Stimulated activated CD8-positive, alpha-beta memory T cell treated with anti-CD3 and anti-CD28 coated beads, Interleukin-15, amount 100 ng/mL, for 24 hours (primary cell): ENCODE data around the gene SMARCD3.

ENCODE experiments used
- DNase-seq: peaks from one replicate; pipeline ENCODE4 v3.0.0-alpha.2; 2020; ENCODE audit warnings: low read depth

SMARCD3 gene

DNA sequence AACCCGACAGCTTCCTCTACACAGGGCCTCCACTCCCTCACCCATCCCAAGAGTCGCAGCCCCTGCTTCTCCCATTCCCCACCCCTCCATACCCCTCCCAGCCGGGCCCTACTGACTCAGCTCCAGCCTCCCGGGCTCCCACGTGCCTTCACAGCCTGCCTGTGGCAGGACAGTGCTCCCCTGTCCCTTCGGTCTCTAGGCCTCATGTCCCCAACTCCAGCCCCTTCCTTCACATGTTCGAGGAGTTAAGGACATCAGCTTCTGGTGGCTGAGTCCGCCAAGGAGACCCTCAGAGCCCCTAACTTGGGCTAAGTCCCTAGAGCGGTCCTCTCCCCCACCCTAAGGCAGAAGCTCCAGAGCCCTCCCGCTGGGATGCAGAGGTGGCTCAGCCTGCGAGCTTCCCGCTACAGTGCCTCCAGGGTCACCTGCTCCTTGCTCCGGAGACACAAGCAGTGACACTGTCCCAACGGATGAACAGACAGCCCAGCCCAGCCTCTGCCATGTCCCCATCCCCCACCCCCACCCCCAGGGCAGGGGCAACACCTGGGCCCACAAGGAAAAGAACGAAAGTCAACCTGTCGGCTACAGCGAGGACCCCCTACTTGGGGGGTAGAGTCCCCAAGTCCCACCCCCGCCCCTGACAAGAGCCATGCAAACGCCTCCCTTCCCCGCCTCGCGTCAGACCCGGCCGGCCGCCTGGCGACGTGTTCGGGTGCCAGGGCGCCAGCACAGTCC lies 716 bp downstream of the SMARCD3 start:
- DNase-seq, result no peak

DNA sequence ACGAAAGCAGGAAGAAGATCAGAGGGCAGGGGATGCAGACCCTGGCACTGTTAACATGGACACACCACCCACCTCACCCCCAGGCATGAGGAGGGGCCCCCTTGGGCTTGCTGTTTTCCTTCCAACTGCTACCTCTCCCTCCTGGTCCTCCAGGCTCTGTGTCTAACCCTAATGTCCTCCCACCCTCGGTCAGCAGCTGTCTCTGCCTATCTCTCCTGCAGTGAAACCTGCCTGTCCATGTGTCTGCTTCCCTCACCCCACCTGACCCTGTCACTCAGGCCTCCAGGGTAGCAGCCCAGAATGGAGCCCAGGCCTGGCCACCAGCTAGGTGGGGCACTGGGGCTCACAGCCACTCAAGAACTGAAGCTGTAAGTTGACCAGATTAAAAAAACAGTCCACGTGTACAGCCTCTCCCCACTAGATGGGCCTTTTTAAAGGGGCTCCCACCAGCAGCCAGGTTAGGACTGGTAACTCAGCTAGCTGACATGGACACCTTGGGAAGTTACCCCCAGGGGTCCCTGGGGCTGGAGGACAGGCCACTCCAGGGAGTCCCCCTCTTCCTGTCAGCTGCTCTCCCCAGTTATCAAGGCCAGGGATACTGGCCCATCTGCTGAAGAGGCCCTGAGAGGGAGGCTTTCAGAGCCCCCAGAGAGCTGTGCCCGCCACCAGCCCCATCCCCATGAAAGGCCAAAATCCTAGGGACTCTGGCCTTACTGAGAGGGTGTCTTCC lies 1.5 kb downstream of the SMARCD3 start:
- no peak for DNase-seq

DNA sequence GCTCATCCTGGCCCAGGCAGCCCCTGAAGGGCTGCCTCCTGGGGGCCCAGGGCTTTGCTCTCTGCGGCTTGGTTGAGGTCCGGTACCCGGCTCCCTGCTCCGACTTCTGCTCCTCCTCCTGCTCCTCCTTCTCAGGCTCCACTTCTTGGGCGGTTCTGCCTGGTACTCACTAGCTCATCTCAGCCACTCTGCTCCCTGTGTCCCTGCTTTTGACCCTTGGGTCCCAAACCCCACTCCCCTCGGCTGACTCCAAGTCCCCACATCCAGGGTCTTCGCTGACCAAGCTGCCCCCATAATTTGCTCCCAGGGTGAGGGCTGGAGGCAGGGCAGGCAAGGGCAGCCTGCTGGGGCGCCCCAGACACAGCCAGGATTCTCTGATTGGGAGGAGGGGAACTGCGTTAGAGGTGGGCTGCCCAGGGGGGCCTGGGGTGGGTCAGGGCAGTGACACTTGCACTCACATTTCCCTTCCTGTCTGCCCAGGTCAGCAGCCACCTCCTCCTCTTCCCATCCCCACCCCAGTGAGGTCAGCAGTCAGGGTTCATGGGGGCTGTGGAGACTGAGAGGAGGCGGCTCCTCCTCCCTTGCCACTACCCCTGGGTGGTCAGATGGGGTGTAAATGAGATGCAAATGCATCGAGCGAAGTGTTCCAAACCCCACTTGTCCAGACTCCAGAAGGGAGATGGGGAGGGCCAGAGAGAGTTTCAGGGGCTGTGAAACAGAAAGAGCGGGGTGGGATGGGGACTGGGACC lies 2.2 kb downstream of the SMARCD3 start:
- no peak for DNase-seq

DNA sequence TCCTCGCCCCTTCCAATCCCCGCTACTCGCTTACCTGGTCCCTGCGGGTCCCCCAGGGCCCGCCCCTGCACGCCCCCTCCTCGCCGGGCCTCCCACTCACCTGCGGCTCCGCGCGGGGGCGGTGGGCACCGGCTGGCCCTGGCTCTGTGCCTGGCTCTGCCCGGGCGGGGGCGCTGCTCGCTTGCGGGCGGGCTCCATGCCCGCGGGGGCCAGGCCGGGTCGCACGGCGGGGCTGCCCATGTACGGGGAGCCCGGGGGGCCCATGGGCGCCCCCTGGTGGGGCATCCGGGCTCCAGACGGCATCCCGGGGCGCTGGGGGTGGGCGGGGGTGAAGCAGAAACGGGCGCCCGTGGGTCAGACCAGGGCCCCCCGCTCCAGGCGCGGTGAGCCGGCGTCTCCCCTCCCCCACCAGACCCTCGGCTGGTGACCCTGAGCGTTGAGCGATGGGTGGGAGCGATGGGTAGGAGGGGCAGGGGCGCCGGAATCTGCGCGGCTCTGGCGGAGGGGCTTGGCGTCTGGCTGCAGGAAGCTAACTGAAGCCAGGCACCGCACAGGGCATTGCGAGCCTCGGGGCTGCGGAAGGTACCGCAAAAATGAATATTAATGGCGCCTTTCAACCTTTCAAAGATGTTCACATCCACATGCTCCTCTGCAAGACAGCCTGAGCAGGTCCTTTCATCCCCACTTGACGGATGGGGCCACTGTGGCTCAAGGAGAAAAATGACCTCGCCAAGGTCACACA lies 3.0 kb downstream of the SMARCD3 start:
- peak; percentile 40 for DNase-seq

DNA sequence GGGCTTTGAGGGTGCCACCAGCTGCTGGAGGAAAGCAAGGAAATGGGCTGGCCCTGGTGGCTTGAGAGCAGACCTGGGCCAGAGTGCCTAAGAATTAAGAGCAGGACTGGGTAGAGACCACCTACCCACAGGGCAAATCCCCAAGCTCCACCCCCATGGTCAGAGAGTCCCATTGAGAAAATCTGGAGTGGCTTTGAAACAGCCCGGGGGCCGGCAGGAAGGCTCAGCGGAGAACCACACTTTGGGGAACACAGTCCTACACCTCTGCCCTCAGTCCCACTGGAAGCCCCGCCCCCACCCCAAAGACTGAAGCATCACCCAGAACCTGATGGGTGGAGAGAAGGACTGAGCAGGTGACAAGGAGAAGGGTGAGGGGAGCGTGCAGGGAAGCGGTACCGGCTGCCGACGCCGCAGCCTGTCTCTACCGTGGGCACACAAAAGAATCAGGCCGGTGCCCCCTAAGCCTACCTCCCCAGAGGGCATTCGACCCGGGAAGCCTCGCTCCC lies 3.6 kb downstream of the SMARCD3 start:
- DNase-seq, result no peak

DNA sequence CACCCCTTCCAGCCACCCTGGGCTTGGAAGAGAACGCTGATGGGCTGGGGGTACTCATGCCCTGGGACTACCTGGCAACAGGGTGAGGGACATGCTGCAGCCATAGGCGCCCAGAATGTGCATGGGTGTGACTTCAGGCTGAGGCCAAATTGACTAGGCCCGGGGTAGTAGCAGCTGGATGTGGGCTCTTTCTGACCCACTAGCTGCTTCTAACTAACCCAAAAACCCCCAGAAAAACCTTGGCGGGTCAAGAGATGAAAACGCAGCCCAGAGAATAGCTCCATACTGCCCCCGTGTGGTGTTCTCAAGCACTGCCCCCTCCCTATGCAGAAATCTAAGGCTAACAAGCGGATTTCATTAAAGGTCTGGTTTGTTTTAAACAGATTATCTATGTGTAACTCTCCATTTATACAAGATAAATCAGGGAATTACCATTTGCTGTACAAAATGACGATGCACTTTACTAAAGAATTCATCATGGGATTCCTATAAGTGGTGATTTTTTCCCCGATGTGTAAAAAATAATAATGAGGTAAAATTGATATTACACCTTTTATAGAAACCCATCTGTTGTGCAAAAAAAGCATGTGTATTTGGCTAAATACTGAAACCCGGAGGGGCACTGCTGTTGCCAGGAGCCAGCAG lies 4.2 kb downstream of the SMARCD3 start:
- no peak for DNase-seq

DNA sequence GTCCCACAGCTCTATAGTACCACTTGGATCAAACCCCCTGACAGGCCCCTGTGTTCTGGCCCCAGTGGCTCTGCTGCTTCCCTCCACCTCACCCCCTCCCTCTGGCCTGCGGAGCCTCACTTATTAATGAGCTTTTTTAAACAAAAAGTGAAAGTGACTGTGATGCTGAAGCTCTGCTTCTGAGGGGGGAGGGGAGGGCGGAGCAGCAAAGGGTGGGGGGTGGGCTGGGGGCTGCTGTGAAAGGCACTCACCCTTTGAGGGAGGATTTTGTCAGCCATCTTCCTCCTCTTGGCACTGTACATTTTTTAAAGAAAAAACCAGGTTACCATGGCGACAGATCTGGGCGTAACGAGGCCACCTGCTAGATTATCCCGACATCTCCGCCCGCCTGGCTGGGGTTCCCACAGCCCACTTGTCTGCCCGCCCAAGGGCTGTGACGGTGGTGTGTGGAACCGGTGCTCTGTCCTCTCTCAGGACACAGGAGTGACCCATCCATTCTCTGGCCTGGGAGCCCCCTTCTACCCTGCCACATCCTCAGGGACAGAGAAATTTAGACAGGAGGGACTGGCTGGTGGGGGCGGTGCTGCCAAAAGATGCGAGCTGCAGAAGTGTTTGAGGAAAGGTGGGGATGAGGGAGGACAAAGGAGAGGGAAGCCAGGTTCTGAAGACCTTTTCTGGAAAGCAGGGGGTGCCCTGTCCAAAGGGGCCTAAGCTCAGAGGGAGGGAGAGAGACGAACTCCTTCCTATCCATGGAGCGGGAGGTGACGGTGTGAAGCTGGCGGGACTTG lies 4.9 kb downstream of the SMARCD3 start:
- DNase-seq, result no peak

DNA sequence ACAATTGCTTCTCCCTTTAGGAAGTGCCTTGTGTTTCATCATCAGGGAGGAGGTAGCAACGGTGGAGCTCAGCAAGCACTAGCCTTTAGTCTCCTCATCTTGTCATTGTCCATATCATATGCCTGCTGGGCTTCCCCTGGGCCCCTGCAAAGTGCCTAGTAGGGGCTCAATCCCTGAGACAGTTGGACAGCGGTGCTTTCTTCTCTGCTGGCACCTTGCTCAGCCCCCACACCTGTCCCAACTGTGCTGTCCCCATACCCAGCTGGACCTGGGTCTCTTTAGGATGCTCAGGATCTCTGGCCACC lies 5.5 kb downstream of the SMARCD3 start:
- DNase-seq, result no peak

DNA sequence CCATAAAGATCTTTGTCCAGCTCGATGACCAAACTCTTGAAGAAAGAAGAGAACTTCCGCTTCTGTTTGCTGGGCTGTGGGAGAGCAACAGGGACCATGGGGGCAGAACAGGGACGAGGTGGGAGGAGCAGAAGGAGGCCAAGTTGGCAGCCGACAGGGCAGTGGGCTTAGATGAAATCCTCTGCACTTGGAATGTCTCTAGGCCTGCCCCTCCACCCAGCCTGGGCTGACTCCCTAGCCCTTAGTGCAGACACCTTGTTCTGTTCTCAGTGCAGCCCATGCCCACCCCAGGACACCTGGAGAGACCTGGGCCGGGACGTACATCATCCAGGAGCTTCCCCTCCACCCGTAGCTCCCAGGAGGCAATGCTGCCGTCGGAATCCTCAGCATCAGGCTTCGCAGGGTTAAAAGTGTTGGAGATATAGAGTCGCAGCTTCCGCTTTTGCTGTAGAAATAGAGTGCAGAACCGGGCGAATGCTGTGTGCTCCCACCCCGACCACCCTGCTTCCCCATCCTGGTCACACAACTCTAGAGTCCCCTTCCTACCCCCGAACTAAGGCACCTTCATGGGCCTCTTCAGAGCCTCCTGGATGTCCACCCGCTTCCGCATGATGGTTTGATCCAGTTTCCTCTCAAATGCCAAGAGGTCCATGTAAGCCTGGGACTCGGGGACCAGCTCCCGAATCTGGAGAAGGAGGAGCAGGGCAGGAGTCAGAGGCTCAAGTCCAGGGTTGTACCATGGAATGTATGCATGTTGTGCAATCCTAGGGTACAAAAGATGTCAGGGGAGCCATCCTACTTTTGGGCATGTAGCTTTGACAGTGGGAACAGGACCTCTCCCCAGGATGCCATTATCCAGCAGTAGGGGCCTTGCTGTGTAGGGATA lies 6.1 kb downstream of the SMARCD3 start:
- DNase-seq, result no peak

DNA sequence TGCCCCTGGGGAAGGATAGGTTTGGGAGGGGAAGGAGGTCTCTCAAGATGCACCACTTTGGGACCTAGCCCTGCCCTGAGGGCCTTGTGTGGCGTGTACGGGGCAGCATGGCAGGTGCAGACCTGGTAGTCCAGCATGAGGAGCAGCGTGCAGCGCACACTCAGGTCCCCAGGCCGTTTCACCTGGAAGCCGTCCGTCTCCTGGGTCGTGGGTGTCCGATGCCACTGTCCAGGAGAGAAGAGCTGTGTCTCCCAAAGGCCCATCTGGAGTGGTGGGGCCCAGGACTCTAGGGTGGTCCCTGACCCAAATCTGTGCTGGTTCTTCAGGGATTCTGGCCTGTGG lies 6.8 kb downstream of the SMARCD3 start:
- DNase-seq, result no peak

DNA sequence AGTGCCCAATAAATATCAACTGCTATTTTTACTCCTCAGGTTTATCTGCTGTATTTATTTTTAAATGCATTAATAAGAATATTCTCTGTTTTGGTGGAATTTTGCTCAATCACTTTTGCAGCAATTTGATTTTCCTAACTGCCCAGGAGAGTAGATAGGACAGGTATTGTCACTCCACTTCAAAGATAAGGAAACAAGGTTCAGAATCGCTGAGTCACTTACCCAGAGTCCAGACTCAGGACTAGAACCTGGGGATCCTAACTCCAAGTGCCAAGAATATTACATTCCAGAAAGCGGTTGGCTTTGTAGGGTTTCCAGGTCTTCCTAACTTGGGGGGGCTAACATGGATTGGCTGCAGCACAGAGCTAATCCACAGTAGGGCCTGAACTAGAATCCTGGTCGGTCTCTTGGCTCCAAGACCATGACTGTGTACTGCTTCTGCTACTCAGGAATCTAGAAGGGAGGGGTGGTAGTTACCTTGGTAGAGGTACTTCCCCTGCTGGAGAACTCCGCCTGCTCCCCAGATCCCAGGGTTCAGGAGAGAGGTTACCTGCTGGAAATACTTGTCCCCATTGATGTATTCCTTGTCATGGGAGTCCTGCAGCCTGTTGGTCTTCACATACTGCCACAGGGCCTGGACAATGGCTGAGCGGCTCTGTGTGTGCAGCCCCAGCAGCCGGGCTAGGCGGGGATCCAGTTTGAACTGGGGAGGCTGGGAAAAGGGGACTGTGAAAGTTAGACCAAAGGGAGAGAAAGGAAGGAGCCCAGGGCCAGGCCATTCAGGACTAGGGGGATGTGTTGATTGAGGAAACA lies 7.3 kb downstream of the SMARCD3 start:
- DNase-seq, result no peak

DNA sequence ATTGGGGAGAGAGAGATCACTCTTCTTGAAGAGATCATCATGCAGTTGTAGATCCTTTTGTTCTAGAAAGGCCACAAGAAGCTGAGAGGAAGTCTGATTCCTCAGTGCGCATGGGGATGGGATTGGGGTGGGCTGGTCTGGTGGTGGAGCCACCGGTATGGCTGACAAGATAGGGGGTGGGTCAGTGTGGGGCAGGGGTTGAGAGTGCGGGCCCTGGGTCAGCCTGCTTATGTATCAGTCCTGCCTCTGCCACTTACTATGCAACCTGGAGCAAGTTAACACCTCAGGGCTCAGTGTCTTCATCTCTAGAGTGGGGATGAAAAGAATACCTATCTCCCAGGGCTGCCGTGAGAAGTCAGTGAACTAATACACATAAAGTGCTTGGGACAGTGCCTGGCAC lies 8.0 kb downstream of the SMARCD3 start:
- no peak for DNase-seq

DNA sequence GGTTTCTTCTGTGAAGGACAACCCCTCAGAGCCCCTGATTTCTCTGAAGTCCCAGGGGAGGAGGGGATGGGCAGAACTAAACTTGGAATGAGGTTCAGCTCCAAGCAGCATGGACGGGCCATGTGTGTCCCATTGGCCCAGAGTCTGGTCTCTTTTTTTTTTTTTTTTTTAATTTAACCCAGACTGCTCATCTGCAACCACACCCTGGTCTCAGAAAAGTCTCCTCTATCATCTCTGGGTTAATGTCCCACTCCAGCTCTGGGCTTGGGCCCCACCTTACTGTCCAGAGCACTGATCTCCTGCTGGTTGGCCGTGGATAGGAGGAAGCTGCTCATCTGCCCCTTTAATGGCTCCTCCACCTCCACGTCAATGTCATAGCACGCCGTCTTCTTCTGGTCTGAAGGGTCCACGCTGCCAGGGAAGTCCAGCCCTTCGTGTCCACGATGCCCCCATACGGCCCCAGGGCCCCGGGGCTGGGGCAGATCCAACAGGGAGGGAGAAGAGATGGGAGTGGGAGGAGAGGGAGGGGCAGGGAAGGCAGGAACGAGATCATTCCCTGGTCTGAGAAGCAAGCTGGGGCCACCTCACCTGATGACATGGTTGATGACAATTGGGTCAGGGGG lies 8.5 kb downstream of the SMARCD3 start:
- DNase-seq, result no peak

DNA sequence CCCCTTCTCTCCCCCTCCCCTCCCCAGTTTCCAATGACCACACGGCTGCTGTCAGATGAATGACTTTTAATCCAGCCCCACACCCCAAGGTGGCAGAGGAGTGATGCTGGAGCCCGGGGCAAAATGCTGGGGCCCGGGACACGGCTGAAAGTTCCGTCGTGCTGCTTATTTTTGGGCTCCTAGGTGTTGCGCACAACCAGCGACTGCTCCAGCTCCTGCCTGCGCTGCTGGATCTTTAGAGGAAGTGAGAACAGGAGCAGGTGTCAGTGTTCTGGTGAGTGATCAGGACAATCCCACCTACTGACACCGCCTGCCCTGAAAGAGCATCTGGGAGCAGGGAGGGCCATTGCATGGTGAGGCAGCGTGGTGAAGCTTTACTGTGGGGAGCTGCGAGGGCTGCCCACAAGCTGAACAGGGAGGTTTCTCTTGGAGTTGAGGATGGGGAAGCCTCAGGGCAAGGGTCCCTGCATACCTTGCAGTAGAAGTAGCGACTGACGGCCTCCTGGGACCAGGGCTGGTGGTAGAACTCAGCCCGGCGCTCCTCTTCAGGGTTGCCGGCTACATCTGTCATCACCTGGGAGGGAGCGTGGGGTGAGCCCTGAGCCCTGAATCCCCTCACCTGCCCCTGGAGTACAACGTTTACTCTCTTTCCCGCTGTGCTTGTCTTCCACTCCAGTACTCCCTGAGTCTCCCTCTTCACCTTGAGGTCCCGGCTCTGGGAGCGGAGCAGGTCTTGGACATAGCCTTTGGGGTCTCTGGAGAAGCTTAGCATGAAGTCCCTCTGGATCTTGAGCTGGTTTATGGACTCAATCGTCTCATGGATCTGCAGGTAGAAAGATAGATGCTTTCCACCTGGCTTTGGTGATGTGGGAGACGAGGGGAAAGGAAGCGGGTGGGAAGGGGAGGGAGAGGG lies 9.3 kb downstream of the SMARCD3 start:
- no peak for DNase-seq

DNA sequence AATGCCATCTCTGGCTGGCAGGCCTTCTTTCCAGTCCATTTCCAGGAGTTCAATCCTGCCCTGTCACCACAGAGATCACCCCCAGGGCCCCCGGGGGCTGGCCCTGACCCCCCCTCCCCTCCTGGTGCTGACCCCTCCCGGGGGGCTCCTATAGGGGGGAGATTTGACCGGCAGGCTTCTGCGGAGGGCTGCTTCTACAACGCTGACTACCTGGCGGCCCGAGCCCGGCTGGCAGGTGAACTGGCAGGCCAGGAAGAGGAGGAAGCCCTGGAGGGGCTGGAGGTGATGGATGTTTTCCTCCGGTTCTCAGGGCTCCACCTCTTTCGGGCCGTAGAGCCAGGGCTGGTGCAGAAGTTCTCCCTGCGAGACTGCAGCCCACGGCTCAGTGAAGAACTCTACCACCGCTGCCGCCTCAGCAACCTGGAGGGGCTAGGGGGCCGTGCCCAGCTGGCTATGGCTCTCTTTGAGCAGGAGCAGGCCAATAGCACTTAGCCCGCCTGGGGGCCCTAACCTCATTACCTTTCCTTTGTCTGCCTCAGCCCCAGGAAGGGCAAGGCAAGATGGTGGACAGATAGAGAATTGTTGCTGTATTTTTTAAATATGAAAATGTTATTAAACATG lies 10.2 kb downstream of the SMARCD3 start:
- no peak for DNase-seq

DNA sequence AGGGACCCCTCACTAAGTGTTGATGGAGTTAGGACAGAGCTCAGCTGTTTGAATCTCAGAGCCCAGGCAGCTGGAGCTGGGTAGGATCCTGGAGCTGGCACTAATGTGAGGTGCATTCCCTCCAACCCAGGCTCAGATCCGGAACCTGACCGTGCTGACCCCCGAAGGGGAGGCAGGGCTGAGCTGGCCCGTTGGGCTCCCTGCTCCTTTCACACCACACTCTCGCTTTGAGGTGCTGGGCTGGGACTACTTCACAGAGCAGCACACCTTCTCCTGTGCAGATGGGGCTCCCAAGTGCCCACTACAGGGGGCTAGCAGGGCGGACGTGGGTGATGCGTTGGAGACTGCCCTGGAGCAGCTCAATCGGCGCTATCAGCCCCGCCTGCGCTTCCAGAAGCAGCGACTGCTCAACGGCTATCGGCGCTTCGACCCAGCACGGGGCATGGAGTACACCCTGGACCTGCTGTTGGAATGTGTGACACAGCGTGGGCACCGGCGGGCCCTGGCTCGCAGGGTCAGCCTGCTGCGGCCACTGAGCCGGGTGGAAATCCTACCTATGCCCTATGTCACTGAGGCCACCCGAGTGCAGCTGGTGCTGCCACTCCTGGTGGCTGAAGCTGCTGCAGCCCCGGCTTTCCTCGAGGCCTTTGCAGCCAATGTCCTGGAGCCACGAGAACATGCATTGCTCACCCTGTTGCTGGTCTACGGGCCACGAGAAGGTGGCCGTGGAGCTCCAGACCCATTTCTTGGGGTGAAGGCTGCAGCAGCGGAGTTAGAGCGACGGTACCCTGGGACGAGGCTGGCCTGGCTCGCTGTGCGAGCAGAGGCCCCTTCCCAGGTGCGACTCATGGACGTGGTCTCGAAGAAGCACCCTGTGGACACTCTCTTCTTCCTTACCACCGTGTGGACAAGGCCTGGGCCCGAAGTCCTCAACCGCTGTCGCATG lies 11.0 kb downstream of the SMARCD3 start:
- no peak for DNase-seq
